ENCODE data around the gene CSPG4. TPM values are rescaled to one million over a fixed set of nuclear protein-coding genes. Genes with fewer than 3 reads are reported as not detected.

Gene CSPG4
- total RNA-seq, 2 donors from 2014 or later: 2.1 to 12.7 TPM

DNA sequence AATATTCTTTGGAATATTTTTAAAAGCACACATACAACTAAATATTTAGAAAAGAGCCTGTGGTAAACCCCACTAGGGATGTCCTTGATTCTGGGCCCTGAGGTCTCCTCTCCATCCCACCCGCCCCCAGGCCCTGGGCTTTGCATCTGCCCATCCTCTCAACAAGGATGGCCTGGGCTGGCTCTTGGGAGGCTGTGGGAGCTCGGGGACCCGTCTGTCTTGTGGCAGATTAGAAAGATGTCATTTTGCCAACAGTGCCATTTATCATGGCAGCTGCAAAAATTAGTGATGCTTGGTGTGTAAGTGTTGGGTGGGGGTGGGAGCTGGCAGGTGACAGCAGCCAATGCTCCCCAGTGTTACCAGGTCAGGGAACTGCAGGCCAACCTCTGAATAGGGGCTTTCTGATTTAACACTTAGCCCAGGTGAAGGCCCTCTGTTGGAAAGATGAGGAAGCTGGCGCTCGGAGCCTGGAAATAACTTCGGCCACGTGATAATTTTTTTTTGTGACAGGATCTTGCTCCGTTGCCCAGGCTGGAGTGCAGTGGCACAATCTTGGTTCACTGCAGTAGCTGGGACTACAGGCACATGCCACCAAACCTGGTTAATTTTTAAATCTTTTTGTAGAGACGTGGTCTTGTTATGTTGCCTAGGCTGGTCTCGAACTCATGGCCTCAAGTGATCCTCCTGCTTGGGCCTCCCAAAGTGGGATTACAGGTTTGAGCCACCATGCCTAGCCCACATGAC lies 16.9 kb upstream of the CSPG4 start:
- H3K27ac ChIP-seq: no peak overlapping the region
- no peak overlapping the region for H3K9ac ChIP-seq (ENCODE audit: low read depth in 2 of 2, low read length in 2 of 2)
- H3K4me1 ChIP-seq: no peaks in the 10 kb centered on the region
- TF ChIP-seq, protein P1, sequence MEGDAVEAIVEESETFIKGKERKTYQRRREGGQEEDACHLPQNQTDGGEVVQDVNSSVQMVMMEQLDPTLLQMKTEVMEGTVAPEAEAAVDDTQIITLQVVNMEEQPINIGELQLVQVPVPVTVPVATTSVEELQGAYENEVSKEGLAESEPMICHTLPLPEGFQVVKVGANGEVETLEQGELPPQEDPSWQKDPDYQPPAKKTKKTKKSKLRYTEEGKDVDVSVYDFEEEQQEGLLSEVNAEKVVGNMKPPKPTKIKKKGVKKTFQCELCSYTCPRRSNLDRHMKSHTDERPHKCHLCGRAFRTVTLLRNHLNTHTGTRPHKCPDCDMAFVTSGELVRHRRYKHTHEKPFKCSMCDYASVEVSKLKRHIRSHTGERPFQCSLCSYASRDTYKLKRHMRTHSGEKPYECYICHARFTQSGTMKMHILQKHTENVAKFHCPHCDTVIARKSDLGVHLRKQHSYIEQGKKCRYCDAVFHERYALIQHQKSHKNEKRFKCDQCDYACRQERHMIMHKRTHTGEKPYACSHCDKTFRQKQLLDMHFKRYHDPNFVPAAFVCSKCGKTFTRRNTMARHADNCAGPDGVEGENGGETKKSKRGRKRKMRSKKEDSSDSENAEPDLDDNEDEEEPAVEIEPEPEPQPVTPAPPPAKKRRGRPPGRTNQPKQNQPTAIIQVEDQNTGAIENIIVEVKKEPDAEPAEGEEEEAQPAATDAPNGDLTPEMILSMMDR (IDR thresholded peaks at IDR 0.05): no peak
- intact Hi-C loops (cut with DNase I): loop anchor here (5.0 to 10.0 kb wide), 3 partner anchors 45 to 195 kb away; no protein-coding TSS in a partner anchor
- H3K9me3 ChIP-seq: no peaks in the 10 kb centered on the region
- no peaks in the 10 kb centered on the region for H3K36me3 ChIP-seq
- no peak for DNase-seq
- no peaks in the 10 kb centered on the region for H3K27me3 ChIP-seq
- no peak overlapping the region for H3K4me3 ChIP-seq

DNA sequence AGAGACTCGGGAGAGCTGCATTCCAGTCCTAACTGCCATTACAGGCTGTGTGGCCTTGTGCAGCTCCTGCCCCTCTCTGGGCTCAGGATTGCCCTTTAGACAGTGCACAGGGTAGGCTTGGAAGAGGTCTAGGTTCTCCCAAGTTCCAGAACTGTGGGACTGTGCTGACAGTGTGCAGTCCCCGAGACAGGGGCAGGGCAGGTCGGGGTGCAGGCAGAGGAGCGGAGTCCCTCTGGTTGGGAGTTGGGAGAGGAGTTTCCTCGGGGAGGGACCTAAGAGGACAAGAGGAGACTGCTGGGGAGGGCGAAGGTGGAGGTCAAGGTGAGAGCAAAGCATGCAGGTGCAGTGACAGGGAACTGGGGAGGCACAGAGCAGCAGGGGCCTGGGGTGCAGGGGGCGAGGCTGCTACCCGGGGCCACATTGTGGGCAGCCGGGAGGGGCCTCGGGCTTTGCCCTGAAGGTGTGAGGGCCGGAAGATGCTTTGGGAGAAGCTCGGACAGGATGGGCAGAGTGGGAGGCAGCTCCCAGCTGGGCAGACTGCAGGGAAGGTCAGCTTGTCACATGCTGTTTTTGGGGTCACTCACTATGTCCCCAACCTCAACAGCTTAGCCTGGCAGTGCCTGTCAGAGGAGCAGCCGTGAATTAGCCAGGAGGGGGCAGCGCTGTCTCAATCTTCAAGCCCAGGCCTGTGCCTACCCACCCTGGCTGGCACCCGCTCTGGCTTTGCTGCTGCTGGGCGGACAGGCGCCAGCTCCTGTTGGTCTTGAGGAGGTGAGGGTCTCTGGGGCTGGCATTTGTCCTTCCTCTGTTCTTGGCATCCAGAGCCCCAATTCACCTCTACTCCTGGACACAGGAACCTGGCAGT lies 15.4 kb upstream of the CSPG4 start:
- intact Hi-C loops (cut with DNase I): loop anchor here (5.0 kb wide), 1 partner anchor 74 kb away; no protein-coding TSS in a partner anchor
- TF ChIP-seq, protein P1 (IDR thresholded peaks at IDR 0.05): peak; percentile 38
- Histone ChIP-seq H3K27me3 (no peaks in the 10 kb centered on the region), H3K27ac (no peak overlapping the region), H3K36me3 (no peaks in the 10 kb centered on the region), H3K4me1 (no peaks in the 10 kb centered on the region), H3K9me3 (no peaks in the 10 kb centered on the region), H3K4me3 (no peak overlapping the region), H3K9ac (ENCODE audit: low read depth in 2 of 2, low read length in 2 of 2) (no peak overlapping the region)
- DNase-seq: peak; percentile 62

DNA sequence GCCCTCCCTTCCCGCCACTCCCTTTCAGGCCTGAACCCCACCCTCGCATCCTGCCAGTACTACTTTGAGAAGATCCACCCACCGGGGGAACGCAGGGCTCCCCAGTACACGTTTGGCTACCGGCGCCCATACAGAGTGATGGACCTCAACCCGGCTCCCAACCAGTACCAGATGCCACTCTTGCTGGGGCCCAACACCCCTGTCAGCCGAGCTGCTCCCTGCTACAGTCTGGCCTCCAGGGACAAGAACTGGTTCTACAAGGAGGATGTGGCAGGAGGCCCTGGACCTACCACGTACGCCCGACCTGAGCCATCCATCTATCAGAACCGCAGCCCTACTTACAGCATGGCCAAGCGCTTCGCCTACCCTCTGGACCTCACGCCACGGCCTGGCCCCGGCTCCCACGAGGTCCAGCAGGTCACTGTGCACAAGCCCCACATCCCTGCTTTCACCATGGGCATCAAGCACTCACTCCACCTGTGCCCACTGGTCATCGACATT lies 14.4 kb upstream of the CSPG4 start:
- intact Hi-C loops (cut with DNase I): loop anchor here (5.0 kb wide), 1 partner anchor 75 kb away; no protein-coding TSS in a partner anchor
- Histone ChIP-seq H3K4me1 (no peaks in the 10 kb centered on the region), H3K27ac (no peak overlapping the region), H3K4me3 (no peak overlapping the region), H3K9me3 (no peaks in the 10 kb centered on the region), H3K27me3 (no peaks in the 10 kb centered on the region), H3K9ac (ENCODE audit: low read depth in 2 of 2, low read length in 2 of 2) (no peak overlapping the region), H3K36me3 (no peaks in the 10 kb centered on the region)
- TF ChIP-seq, protein P1 (IDR thresholded peaks at IDR 0.05): no peak
- DNase-seq: no peak

DNA sequence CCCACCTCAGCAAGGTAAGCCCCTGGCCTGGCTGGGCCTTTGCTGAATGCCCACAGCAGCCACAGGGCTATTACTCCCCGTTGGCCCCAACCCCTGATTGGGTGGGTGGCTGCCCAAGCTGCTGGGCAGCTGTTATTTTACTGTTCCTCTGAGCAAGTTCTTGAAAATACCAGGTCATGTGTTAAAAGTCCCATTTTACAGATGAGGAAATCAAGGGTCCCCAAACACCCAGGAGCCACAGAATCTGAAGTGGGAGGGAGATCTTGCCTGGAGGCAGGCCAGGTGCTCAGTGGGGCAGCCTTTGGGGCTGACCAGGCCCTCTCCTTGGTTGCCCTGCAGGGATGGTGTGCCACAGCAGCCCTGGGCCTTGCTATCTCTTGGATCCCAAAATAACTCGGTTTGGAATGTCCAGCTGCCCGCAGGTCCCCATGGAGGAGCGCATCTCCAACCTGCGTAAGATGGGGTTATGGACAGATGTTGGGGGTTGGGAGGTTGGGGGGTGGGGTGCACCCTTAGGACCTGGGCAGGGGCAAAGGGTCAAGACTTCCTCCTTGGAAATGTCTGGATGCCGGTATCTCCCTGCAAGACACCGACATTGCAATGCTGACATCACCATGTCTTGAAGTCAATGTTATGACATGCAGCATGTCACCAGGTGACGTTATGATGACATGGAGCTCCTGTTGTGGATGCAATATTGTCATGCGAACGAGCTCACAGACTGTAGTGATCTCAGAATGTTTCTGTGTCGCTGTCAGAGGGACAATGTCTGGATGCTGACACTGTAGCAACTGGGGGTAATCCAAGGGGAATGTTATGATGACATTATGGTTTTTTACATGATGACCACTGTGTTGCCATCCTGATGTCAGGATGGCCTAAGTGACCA lies 13.3 kb upstream of the CSPG4 start:
- H3K4me1 ChIP-seq: peaks cover 2% of the 10 kb centered on the region
- TF ChIP-seq, protein P1 (IDR thresholded peaks at IDR 0.05): no peak
- no peak overlapping the region for H3K9ac ChIP-seq (ENCODE audit: low read depth in 2 of 2, low read length in 2 of 2)
- H3K4me3 ChIP-seq: no peak overlapping the region
- intact Hi-C loops (cut with DNase I): loop anchor here (5.0 kb wide), 1 partner anchor 76 kb away; no protein-coding TSS in a partner anchor
- H3K27me3 ChIP-seq: no peaks in the 10 kb centered on the region
- H3K9me3 ChIP-seq: no peaks in the 10 kb centered on the region
- H3K36me3 ChIP-seq: no peaks in the 10 kb centered on the region
- DNase-seq: no peak
- no peak overlapping the region for H3K27ac ChIP-seq
